Stimulated activated naive B cell treated with anti-CD40 and anti-IgM and Interleukin-4, amounts not matched to agents 10 μg/mL and 1 μg/mL and 100 μg/mL, for 72 hours (primary cell): ENCODE measurements around the gene PSMD1.
A peak's percentile ranks its signal among the peaks of the same experiment; 100 is the strongest.

Experiments
- ATAC-seq, 2 donors: fragments of 150-1000 bp; cut with Tn5 transposase; replicated peaks; 2 replicates each; pipeline ENCODE4 v1.10.0; 2021; ENCODE audit warnings: moderate library complexity in 1 of 2
- DNase-seq: peaks from one replicate; pipeline ENCODE4 v3.0.0; 2021
- H3K27ac Mint-ChIP-seq: one replicate; pipeline ENCODE4 v1.8.0; 2022; ENCODE audit warnings: mild to moderate bottlenecking, mixed read lengths
- H3K27me3 Mint-ChIP-seq, 2 donors: one replicate each; pipeline ENCODE4 v1.8.0; 2022; ENCODE audit warnings: mixed read lengths in 2 of 2
- H3K36me3 Mint-ChIP-seq, 2 donors: one replicate each; pipeline ENCODE4 v1.8.0; 2022; ENCODE audit warnings: mixed read lengths in 2 of 2, mild to moderate bottlenecking in 1 of 2
- H3K4me1 Mint-ChIP-seq, 2 donors: one replicate each; pipeline ENCODE4 v1.8.0; 2022; ENCODE audit warnings: mixed read lengths in 2 of 2, mild to moderate bottlenecking in 1 of 2
- H3K4me3 Mint-ChIP-seq, 2 donors: one replicate each; pipeline ENCODE4 v1.8.0; 2022; ENCODE audit warnings: mild to moderate bottlenecking in 2 of 2, mixed read lengths in 2 of 2, moderate library complexity in 1 of 2
- H3K9me3 Mint-ChIP-seq, 2 donors: one replicate each; pipeline ENCODE4 v1.8.0; 2022; ENCODE audit warnings: mixed read lengths in 2 of 2, mild to moderate bottlenecking in 1 of 2

The PSMD1 gene

GRCh38 chr2:231100990-231101389 is 44.3 kb downstream of the PSMD1 start:
- peaks cover 20 to 26% of the 10 kb centered on the region in 2 donors for H3K9me3 Mint-ChIP-seq
- H3K4me3 Mint-ChIP-seq: no peak overlapping the region
- H3K4me1 Mint-ChIP-seq: peaks cover 2 to 4% of the 10 kb centered on the region in 2 donors
- no peak for DNase-seq
- no peaks in the 10 kb centered on the region for H3K27me3 Mint-ChIP-seq
- peaks cover 47 to 55% of the 10 kb centered on the region in 2 donors for H3K36me3 Mint-ChIP-seq
- no peak for ATAC-seq
- no peak overlapping the region for H3K27ac Mint-ChIP-seq

- Mint-ChIP-seq H3K9me3 (peaks cover 17 to 21% of the 10 kb centered on the region in 2 donors), H3K4me1 (peaks cover 2 to 4% of the 10 kb centered on the region in 2 donors), H3K27ac (no peak overlapping the region), H3K4me3 (no peak overlapping the region), H3K27me3 (no peaks in the 10 kb centered on the region), H3K36me3 (peaks cover 34 to 39% of the 10 kb centered on the region in 2 donors)
- DNase-seq (no peak), ATAC-seq (no peak)
These were observed 46.1 kb downstream of the PSMD1 start for GRCh38 chr2:231102772-231103171.

- peak; percentile 84 for ATAC-seq
- H3K27me3 Mint-ChIP-seq: no peaks in the 10 kb centered on the region
These were observed 47.5 kb downstream of the PSMD1 start for GRCh38 chr2:231104115-231104713.

GRCh38 chr2:231110551-231110950 is 53.9 kb downstream of the PSMD1 start:
- ATAC-seq: no peak
- Mint-ChIP-seq H3K27ac (no peak overlapping the region), H3K36me3 (peaks cover 25 to 45% of the 10 kb centered on the region in 2 donors), H3K27me3 (no peaks in the 10 kb centered on the region), H3K4me3 (no peak overlapping the region), H3K9me3 (no peaks in the 10 kb centered on the region), H3K4me1 (no peaks in the 10 kb centered on the region)
- DNase-seq: no peak

More at GRCh38 chr2:231104115-231104713, 47.5 kb downstream of the PSMD1 start:
- Mint-ChIP-seq H3K4me1 (peaks cover 2 to 4% of the 10 kb centered on the region in 2 donors), H3K4me3 (no peak overlapping the region), H3K9me3 (peaks cover 8 to 11% of the 10 kb centered on the region in 2 donors), H3K27ac (no peak overlapping the region), H3K36me3 (peaks cover 29 to 37% of the 10 kb centered on the region in 2 donors)
- DNase-seq: peak; percentile 43

GRCh38 chr2:231111987-231112386 is 55.3 kb downstream of the PSMD1 start:
- Mint-ChIP-seq H3K9me3 (no peaks in the 10 kb centered on the region), H3K27me3 (no peaks in the 10 kb centered on the region), H3K27ac (peak overlapping the region; percentile 3), H3K4me1 (no peaks in the 10 kb centered on the region), H3K36me3 (peaks cover 23 to 47% of the 10 kb centered on the region in 2 donors), H3K4me3 (no peak overlapping the region)
- ATAC-seq (no peak), DNase-seq (no peak)

- DNase-seq (no peak), ATAC-seq (peak in 1 of 2 donors; percentile 38)
- no peak overlapping the region for H3K4me3 Mint-ChIP-seq
- H3K4me1 Mint-ChIP-seq: peaks cover 3 to 10% of the 10 kb centered on the region in 2 donors
- H3K36me3 Mint-ChIP-seq: peaks cover 18 to 44% of the 10 kb centered on the region in 2 donors
- no peak overlapping the region for H3K27ac Mint-ChIP-seq
- H3K27me3 Mint-ChIP-seq: no peaks in the 10 kb centered on the region
- H3K9me3 Mint-ChIP-seq: no peaks in the 10 kb centered on the region
These were observed 56.8 kb downstream of the PSMD1 start for GRCh38 chr2:231113489-231113888.

- Mint-ChIP-seq H3K27ac (peak overlapping the region; percentile 20), H3K27me3 (no peaks in the 10 kb centered on the region), H3K9me3 (no peaks in the 10 kb centered on the region), H3K36me3 (peaks cover 14 to 40% of the 10 kb centered on the region in 2 donors), H3K4me3 (no peak overlapping the region), H3K4me1 (peaks cover 3 to 12% of the 10 kb centered on the region in 2 donors)
- ATAC-seq (no peak), DNase-seq (no peak)
These were observed 59.0 kb downstream of the PSMD1 start for GRCh38 chr2:231115651-231116050.

- DNase-seq (no peak), ATAC-seq (peak in 1 of 2 donors; percentile 42)
- Mint-ChIP-seq H3K9me3 (no peaks in the 10 kb centered on the region), H3K27ac (no peak overlapping the region), H3K36me3 (peaks cover 6 to 28% of the 10 kb centered on the region in 2 donors), H3K27me3 (no peaks in the 10 kb centered on the region), H3K4me3 (no peak overlapping the region), H3K4me1 (peaks cover 3 to 12% of the 10 kb centered on the region in 2 donors)
These were observed 60.5 kb downstream of the PSMD1 start for GRCh38 chr2:231117148-231117547.

- Mint-ChIP-seq H3K4me1 (peaks cover 3 to 13% of the 10 kb centered on the region in 2 donors), H3K27ac (peak overlapping the region; percentile 15), H3K4me3 (peak overlapping the region in 1 of 2 donors; percentile 47), H3K27me3 (no peaks in the 10 kb centered on the region), H3K36me3 (peaks cover 2 to 24% of the 10 kb centered on the region in 2 donors), H3K9me3 (no peaks in the 10 kb centered on the region)
- DNase-seq: no peak
- peak; percentile 36 to 60 for ATAC-seq
These were observed 61.4 kb downstream of the PSMD1 start for GRCh38 chr2:231117922-231118613.

- Mint-ChIP-seq H3K27ac (no peak overlapping the region), H3K4me1 (peaks cover 5 to 18% of the 10 kb centered on the region in 2 donors), H3K9me3 (no peaks in the 10 kb centered on the region), H3K4me3 (no peak overlapping the region), H3K27me3 (no peaks in the 10 kb centered on the region), H3K36me3 (peaks cover 2 to 24% of the 10 kb centered on the region in 2 donors)
- DNase-seq: no peak
- no peak for ATAC-seq
These were observed 61.9 kb downstream of the PSMD1 start for GRCh38 chr2:231118614-231118942.

GRCh38 chr2:231123362-231123898 is 66.8 kb downstream of the PSMD1 start:
- no peaks in the 10 kb centered on the region for H3K9me3 Mint-ChIP-seq
- DNase-seq: no peak
- peak; percentile 72 to 73 for ATAC-seq
- peaks cover 4 to 9% of the 10 kb centered on the region in 2 donors for H3K4me1 Mint-ChIP-seq
- no peak overlapping the region for H3K27ac Mint-ChIP-seq
- no peaks in the 10 kb centered on the region for H3K27me3 Mint-ChIP-seq
- peaks cover 2 to 15% of the 10 kb centered on the region in 2 donors for H3K36me3 Mint-ChIP-seq
- no peak overlapping the region for H3K4me3 Mint-ChIP-seq

GRCh38 chr2:231124838-231125568 is 68.3 kb downstream of the PSMD1 start, which contains the start of gene HTR2B:
Gene HTR2B, minus strand, starts transcription at chr2:231125042. Its CDS starts 1,278 bp downstream, at chr2:231123764.
- peaks cover 2 to 12% of the 10 kb centered on the region in 2 donors for H3K36me3 Mint-ChIP-seq
- ATAC-seq (peak in 1 of 2 donors; percentile 36), DNase-seq (no peak)
- peak within 1 kb of the TSS in 1 of 2 donors; percentile 12 for H3K4me3 Mint-ChIP-seq
- no peak within 1 kb of the TSS for H3K27ac Mint-ChIP-seq
- peaks cover 4 to 6% of the 10 kb centered on the region in 2 donors for H3K4me1 Mint-ChIP-seq
- H3K27me3 Mint-ChIP-seq: no peaks in the 10 kb centered on the region
- no peaks in the 10 kb centered on the region for H3K9me3 Mint-ChIP-seq

GRCh38 chr2:231126123-231126522 is 69.5 kb downstream of the PSMD1 start:
- H3K9me3 Mint-ChIP-seq: no peaks in the 10 kb centered on the region
- H3K27ac Mint-ChIP-seq: no peak overlapping the region
- no peak overlapping the region for H3K4me3 Mint-ChIP-seq
- DNase-seq (no peak), ATAC-seq (no peak)
- no peaks in the 10 kb centered on the region for H3K27me3 Mint-ChIP-seq
- peaks cover 6% of the 10 kb centered on the region in 2 donors for H3K4me1 Mint-ChIP-seq
- peaks cover 10 to 18% of the 10 kb centered on the region in 2 donors for H3K36me3 Mint-ChIP-seq

GRCh38 chr2:231127480-231127879 is 70.8 kb downstream of the PSMD1 start:
- H3K36me3 Mint-ChIP-seq: peaks cover 10 to 18% of the 10 kb centered on the region in 2 donors
- no peak overlapping the region for H3K4me3 Mint-ChIP-seq
- peaks cover 6 to 9% of the 10 kb centered on the region in 2 donors for H3K4me1 Mint-ChIP-seq
- H3K27ac Mint-ChIP-seq: no peak overlapping the region
- no peak for DNase-seq
- no peaks in the 10 kb centered on the region for H3K9me3 Mint-ChIP-seq
- ATAC-seq: no peak
- no peaks in the 10 kb centered on the region for H3K27me3 Mint-ChIP-seq
